ENCODE measurements around the gene HHATL.

The HHATL gene

DNA sequence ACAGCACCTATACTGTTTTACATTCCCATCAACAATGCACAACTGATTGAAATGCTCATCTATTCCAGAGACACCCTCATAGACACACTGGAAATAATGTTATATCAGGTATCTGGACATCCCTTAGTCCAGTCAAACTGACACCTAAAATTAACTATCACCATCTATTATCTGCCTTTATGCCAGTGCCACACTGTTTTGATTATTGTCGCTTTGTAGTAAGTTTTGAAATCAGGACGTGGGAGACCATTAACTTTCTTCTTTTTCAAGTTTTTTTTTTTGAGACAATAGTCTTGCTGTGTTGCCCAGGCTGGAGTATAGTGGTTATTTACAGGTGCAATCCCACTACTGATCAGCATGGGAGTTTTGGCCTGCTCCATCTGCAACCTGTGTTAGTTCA lies 26.7 kb downstream of the HHATL start:
- no peaks in the 10 kb centered on the region for H3K4me1 ChIP-seq (ENCODE audit: control insufficient read depth in 2 of 2, insufficient read depth in 1 of 2, low read depth in 1 of 2, low read length in 2 of 2)
- no peak overlapping the region for H2BK12ac ChIP-seq (ENCODE audit: low read length)
- H3K27me3 ChIP-seq (ENCODE audit: control insufficient read depth in 3 of 3, insufficient read depth in 3 of 3, low read depth in 1 of 3, low read length in 3 of 3): peaks cover 0 to 7% (median 0%) of the 10 kb centered on the region in 3 experiments
- no peak overlapping the region for H3K18ac ChIP-seq (ENCODE audit: low read length)
- no peak overlapping the region for H4K91ac ChIP-seq (ENCODE audit: low read depth, low read length, poor library complexity)
- no peak overlapping the region for H3K14ac ChIP-seq (ENCODE audit: low read length)
- H3K9ac ChIP-seq (ENCODE audit: low read depth, low read length, poor library complexity): peak overlapping the region; percentile 17
- H3K4ac ChIP-seq (ENCODE audit: low read length): no peak overlapping the region
- H2BK5ac ChIP-seq (ENCODE audit: low read length): no peak overlapping the region
- DNase-seq (ENCODE audit: low spot score): no peak
- no peak overlapping the region for H3K4me3 ChIP-seq (ENCODE audit: low read length in 2 of 2)
- H3K27ac ChIP-seq (replicated peaks; ENCODE audit: low read length): no peak overlapping the region
- WGBS, 2 donors (ENCODE audit: extremely low coverage in 2 of 2, insufficient read length in 2 of 2, insufficient replicate concordance in 1 of 2): no CpG with 5 or more reads among the region's 2 CpGs
- no peak overlapping the region for H2BK15ac ChIP-seq (ENCODE audit: low read length)
- no peak overlapping the region for H3K23ac ChIP-seq (ENCODE audit: low read depth, low read length, poor library complexity)
- no peaks in the 10 kb centered on the region for H3K79me1 ChIP-seq (ENCODE audit: low read depth, low read length)
- no peaks in the 10 kb centered on the region for H3K36me3 ChIP-seq (replicated peaks in 1 of 2; ENCODE audit: control insufficient read depth in 2 of 2, insufficient read depth in 2 of 2, low read length in 2 of 2)
- H2BK120ac ChIP-seq (ENCODE audit: low read depth, low read length): no peak overlapping the region
- H2AFZ ChIP-seq (ENCODE audit: low read length): no peak overlapping the region
- no peak overlapping the region for H3K4me2 ChIP-seq (ENCODE audit: insufficient read depth, low read length, poor library complexity, severe bottlenecking)
- no peak overlapping the region for H2AK5ac ChIP-seq (ENCODE audit: low read depth, low read length)
- no peak overlapping the region for H4K8ac ChIP-seq (ENCODE audit: low read depth, low read length)
- peaks cover 3 to 4% of the 10 kb centered on the region in 2 donors for H3K9me3 ChIP-seq (replicated peaks in 1 of 2; ENCODE audit: control insufficient read depth in 2 of 2, insufficient read depth in 1 of 2, low read depth in 1 of 2, low read length in 2 of 2)

DNA sequence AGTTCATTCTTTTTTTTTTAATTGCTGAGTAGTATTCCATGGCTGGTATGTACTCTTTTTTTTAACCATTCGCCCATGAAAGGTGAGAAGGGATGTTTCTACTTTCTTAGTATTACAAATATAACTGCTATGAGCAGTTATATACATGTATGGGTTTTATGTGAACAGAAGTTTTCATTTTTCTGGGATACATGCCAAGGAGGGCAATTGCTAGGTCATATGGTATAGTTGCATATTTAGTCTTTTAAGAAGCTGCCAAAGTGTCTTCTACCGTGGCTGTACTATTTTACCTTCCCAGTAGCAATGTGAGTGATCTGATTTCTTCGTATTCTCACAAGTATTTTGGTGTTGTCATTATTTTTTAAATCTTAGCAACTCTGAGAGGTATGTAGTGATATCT lies 28.5 kb downstream of the HHATL start:
- Histone ChIP-seq H3K36me3 (replicated peaks in 1 of 2; ENCODE audit: control insufficient read depth in 2 of 2, insufficient read depth in 2 of 2, low read length in 2 of 2) (no peaks in the 10 kb centered on the region), H3K9me3 (replicated peaks in 1 of 2; ENCODE audit: control insufficient read depth in 2 of 2, insufficient read depth in 1 of 2, low read depth in 1 of 2, low read length in 2 of 2) (peaks cover 4 to 5% of the 10 kb centered on the region in 2 donors), H2BK12ac (ENCODE audit: low read length) (no peak overlapping the region), H4K91ac (ENCODE audit: low read depth, low read length, poor library complexity) (no peak overlapping the region), H3K9ac (ENCODE audit: low read depth, low read length, poor library complexity) (no peak overlapping the region), H3K79me1 (ENCODE audit: low read depth, low read length) (no peaks in the 10 kb centered on the region), H2BK120ac (ENCODE audit: low read depth, low read length) (no peak overlapping the region), H2AK5ac (ENCODE audit: low read depth, low read length) (no peak overlapping the region), H3K4me3 (ENCODE audit: low read length in 2 of 2) (no peak overlapping the region), H3K4ac (ENCODE audit: low read length) (no peak overlapping the region), H3K27ac (replicated peaks; ENCODE audit: low read length) (no peak overlapping the region), H2BK15ac (ENCODE audit: low read length) (no peak overlapping the region), H2AFZ (ENCODE audit: low read length) (no peak overlapping the region), H3K18ac (ENCODE audit: low read length) (no peak overlapping the region), H3K4me2 (ENCODE audit: insufficient read depth, low read length, poor library complexity, severe bottlenecking) (no peak overlapping the region), H3K23ac (ENCODE audit: low read depth, low read length, poor library complexity) (no peak overlapping the region), H2BK5ac (ENCODE audit: low read length) (no peak overlapping the region), H4K8ac (ENCODE audit: low read depth, low read length) (no peak overlapping the region), H3K4me1 (ENCODE audit: control insufficient read depth in 2 of 2, insufficient read depth in 1 of 2, low read depth in 1 of 2, low read length in 2 of 2) (no peaks in the 10 kb centered on the region), H3K27me3 (ENCODE audit: control insufficient read depth in 3 of 3, insufficient read depth in 3 of 3, low read depth in 1 of 3, low read length in 3 of 3) (peaks cover 0 to 7% (median 0%) of the 10 kb centered on the region in 3 experiments), H3K14ac (ENCODE audit: low read length) (no peak overlapping the region)
- DNase-seq (ENCODE audit: low spot score): no peak
- WGBS, 2 donors (ENCODE audit: extremely low coverage in 2 of 2, insufficient read length in 2 of 2, insufficient replicate concordance in 1 of 2): no CpG with 5 or more reads among the region's 3 CpGs

DNA sequence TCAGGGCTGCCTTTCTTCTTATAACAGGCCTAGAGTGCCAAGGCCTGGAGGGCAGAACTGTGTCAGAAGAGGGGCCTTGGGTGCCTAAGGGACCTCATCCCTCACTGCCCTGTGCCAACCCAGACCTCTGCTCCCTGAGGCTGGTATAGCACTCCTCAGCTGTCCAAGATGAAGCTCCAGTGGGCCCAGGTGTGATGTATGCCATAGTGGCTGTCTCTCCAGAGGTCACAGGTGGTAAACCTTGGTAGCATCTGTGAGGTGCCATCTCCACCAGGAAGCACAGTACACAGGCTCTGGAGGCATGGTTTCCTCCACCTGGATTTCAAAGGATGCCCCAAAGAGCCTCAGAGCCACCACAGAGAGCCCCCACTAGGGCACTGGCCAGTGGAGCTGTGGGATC lies 29.5 kb downstream of the HHATL start:
- no peak overlapping the region for H2AFZ ChIP-seq (ENCODE audit: low read length)
- H3K4ac ChIP-seq (ENCODE audit: low read length): no peak overlapping the region
- H3K36me3 ChIP-seq (replicated peaks in 1 of 2; ENCODE audit: control insufficient read depth in 2 of 2, insufficient read depth in 2 of 2, low read length in 2 of 2): no peaks in the 10 kb centered on the region
- peaks cover 4 to 9% of the 10 kb centered on the region in 2 donors for H3K9me3 ChIP-seq (replicated peaks in 1 of 2; ENCODE audit: control insufficient read depth in 2 of 2, insufficient read depth in 1 of 2, low read depth in 1 of 2, low read length in 2 of 2)
- peaks cover 0 to 5% (median 0%) of the 10 kb centered on the region in 3 experiments for H3K27me3 ChIP-seq (ENCODE audit: control insufficient read depth in 3 of 3, insufficient read depth in 3 of 3, low read depth in 1 of 3, low read length in 3 of 3)
- no peaks in the 10 kb centered on the region for H3K79me1 ChIP-seq (ENCODE audit: low read depth, low read length)
- H2AK5ac ChIP-seq (ENCODE audit: low read depth, low read length): no peak overlapping the region
- H3K4me1 ChIP-seq (ENCODE audit: control insufficient read depth in 2 of 2, insufficient read depth in 1 of 2, low read depth in 1 of 2, low read length in 2 of 2): peaks cover 0 to under 1% of the 10 kb centered on the region in 2 donors
- H3K27ac ChIP-seq (replicated peaks; ENCODE audit: low read length): no peak overlapping the region
- no peak overlapping the region for H3K18ac ChIP-seq (ENCODE audit: low read length)
- H3K4me3 ChIP-seq (ENCODE audit: low read length in 2 of 2): no peak overlapping the region
- no peak overlapping the region for H3K14ac ChIP-seq (ENCODE audit: low read length)
- H3K4me2 ChIP-seq (ENCODE audit: insufficient read depth, low read length, poor library complexity, severe bottlenecking): no peak overlapping the region
- H3K9ac ChIP-seq (ENCODE audit: low read depth, low read length, poor library complexity): no peak overlapping the region
- no peak overlapping the region for H2BK12ac ChIP-seq (ENCODE audit: low read length)
- no peak for DNase-seq (ENCODE audit: low spot score)
- no peak overlapping the region for H2BK15ac ChIP-seq (ENCODE audit: low read length)
- no peak overlapping the region for H4K91ac ChIP-seq (ENCODE audit: low read depth, low read length, poor library complexity)
- peak overlapping the region; percentile 91 for H3K23ac ChIP-seq (ENCODE audit: low read depth, low read length, poor library complexity)
- H2BK120ac ChIP-seq (ENCODE audit: low read depth, low read length): no peak overlapping the region
- H2BK5ac ChIP-seq (ENCODE audit: low read length): no peak overlapping the region
- H4K8ac ChIP-seq (ENCODE audit: low read depth, low read length): no peak overlapping the region

DNA sequence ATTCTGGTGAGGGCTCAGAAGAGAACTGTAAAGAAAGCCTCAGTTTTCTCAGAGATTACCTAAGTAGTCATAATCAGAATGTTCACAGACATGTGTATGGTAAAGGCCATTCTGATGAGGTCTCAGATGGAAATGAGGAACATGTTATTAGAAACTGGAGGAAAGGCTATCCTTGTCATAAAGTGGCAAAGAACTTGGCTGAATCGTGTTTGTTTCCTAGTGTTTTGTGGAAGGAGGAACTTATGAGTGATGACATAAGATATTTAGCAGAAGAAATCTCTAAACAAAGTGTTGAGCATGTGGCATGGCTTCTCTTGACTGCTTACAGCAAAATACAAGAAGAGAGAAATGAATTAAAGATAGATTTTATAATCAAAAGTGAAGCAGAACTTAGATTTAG lies 30.1 kb downstream of the HHATL start:
- H3K4me1 ChIP-seq (ENCODE audit: control insufficient read depth in 2 of 2, insufficient read depth in 1 of 2, low read depth in 1 of 2, low read length in 2 of 2): peaks cover 0 to 5% of the 10 kb centered on the region in 2 donors
- no peak overlapping the region for H2AK5ac ChIP-seq (ENCODE audit: low read depth, low read length)
- H3K23ac ChIP-seq (ENCODE audit: low read depth, low read length, poor library complexity): no peak overlapping the region
- H3K4me2 ChIP-seq (ENCODE audit: insufficient read depth, low read length, poor library complexity, severe bottlenecking): no peak overlapping the region
- no peaks in the 10 kb centered on the region for H3K36me3 ChIP-seq (replicated peaks in 1 of 2; ENCODE audit: control insufficient read depth in 2 of 2, insufficient read depth in 2 of 2, low read length in 2 of 2)
- H2BK15ac ChIP-seq (ENCODE audit: low read length): no peak overlapping the region
- no peak overlapping the region for H4K91ac ChIP-seq (ENCODE audit: low read depth, low read length, poor library complexity)
- H3K9me3 ChIP-seq (replicated peaks in 1 of 2; ENCODE audit: control insufficient read depth in 2 of 2, insufficient read depth in 1 of 2, low read depth in 1 of 2, low read length in 2 of 2): peaks cover 4 to 9% of the 10 kb centered on the region in 2 donors
- WGBS, 2 donors (ENCODE audit: extremely low coverage in 2 of 2, insufficient read length in 2 of 2, insufficient replicate concordance in 1 of 2): no CpG with 5 or more reads among the region's 1 CpG
- H3K14ac ChIP-seq (ENCODE audit: low read length): no peak overlapping the region
- no peak overlapping the region for H2AFZ ChIP-seq (ENCODE audit: low read length)
- H3K27ac ChIP-seq (replicated peaks; ENCODE audit: low read length): no peak overlapping the region
- H2BK120ac ChIP-seq (ENCODE audit: low read depth, low read length): no peak overlapping the region
- H3K79me1 ChIP-seq (ENCODE audit: low read depth, low read length): no peaks in the 10 kb centered on the region
- no peak overlapping the region for H3K18ac ChIP-seq (ENCODE audit: low read length)
- no peak overlapping the region for H3K4ac ChIP-seq (ENCODE audit: low read length)
- H3K4me3 ChIP-seq (ENCODE audit: low read length in 2 of 2): no peak overlapping the region
- H2BK5ac ChIP-seq (ENCODE audit: low read length): no peak overlapping the region
- H2BK12ac ChIP-seq (ENCODE audit: low read length): no peak overlapping the region
- H3K9ac ChIP-seq (ENCODE audit: low read depth, low read length, poor library complexity): no peak overlapping the region
- peaks cover 0 to 5% (median 0%) of the 10 kb centered on the region in 3 experiments for H3K27me3 ChIP-seq (ENCODE audit: control insufficient read depth in 3 of 3, insufficient read depth in 3 of 3, low read depth in 1 of 3, low read length in 3 of 3)
- no peak for DNase-seq (ENCODE audit: low spot score)
- no peak overlapping the region for H4K8ac ChIP-seq (ENCODE audit: low read depth, low read length)
